GM10266 (cell line): Measurements from ENCODE around the gene C9orf85.

Experiments used
- DNase-seq: peaks from one replicate; pipeline ENCODE4 v3.0.0; 2012; ENCODE audit errors: extremely low spot score
- TF ChIP-seq, protein P1 (sequence below): IDR thresholded peaks from 2 replicates; pipeline ENCODE4 v1.5.1; 2012; ENCODE audit warnings: mild to moderate bottlenecking, low read depth; ENCODE audit not compliant: control insufficient read depth, insufficient read depth; ENCODE audit errors: missing control alignments

C9orf85 gene

DNA sequence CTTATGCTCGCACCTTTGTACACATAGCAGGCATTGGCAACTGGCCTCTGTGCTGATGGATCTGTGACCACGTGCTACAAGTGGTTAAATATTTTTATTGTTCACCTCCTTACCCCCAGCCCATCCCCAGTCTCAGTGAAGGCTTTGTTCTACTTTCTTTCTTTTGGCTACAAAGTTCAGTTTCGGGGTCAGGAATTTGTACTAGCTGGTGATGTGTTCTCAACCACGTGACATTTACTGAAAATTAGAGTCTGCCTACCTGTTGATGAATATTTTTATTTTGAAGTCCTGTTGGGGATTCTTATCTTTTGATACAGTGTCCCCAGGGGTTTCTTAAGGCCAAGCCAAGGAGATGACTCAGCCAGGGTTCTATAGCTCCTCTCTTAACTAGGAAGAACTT, 101.2 kb downstream of the C9orf85 start:
- no peak for DNase-seq
- TF ChIP-seq, protein P1, sequence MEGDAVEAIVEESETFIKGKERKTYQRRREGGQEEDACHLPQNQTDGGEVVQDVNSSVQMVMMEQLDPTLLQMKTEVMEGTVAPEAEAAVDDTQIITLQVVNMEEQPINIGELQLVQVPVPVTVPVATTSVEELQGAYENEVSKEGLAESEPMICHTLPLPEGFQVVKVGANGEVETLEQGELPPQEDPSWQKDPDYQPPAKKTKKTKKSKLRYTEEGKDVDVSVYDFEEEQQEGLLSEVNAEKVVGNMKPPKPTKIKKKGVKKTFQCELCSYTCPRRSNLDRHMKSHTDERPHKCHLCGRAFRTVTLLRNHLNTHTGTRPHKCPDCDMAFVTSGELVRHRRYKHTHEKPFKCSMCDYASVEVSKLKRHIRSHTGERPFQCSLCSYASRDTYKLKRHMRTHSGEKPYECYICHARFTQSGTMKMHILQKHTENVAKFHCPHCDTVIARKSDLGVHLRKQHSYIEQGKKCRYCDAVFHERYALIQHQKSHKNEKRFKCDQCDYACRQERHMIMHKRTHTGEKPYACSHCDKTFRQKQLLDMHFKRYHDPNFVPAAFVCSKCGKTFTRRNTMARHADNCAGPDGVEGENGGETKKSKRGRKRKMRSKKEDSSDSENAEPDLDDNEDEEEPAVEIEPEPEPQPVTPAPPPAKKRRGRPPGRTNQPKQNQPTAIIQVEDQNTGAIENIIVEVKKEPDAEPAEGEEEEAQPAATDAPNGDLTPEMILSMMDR, result no peak

DNA sequence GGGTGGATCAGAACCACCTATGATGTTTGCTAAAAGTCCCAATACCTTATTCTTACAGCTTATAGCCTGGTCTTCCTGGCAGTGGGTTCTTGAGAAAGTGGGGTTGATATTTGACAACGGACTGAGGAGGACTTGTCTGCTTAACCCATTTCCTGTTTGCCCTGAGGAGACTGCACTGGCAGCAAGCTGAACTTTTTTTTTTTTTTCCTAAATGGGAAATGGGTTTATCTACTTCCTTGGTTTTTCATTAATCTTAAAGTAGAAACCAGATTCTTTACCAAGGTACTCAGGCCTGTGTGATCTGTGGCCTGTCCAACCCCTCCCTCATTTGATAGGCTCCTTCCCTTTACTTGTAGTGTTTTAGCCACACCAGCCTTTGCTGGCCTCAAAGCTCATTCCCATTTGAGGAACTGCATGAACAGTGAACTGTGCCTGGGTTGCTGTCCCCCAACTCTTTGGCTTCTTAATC, 101.9 kb downstream of the C9orf85 start:
- TF ChIP-seq, protein P1, result no peak
- DNase-seq, result no peak

DNA sequence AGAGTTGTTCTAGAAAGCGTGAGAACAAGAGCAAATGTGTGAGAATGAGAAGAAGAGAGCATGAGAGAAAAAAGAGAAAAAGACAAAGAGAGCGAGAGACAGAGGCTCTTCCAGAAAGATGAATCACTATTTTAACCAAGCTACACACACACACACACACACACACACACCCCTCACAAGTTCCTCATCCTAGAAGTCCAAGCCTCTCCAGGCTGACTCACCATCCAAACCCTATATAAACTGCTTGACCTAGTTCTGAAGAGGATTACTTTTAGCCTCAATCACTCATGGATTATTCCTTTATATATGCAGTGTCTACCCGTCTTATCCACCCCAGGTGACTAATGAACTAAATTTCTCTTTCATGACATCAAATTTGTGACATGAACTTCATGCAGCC, 111.4 kb downstream of the C9orf85 start:
- TF ChIP-seq, protein P1, result no peak
- no peak for DNase-seq
